Activated CD4-positive, alpha-beta T cell treated with anti-CD3 and anti-CD28 coated beads for 36 hours (primary cell): ENCODE measurements around the gene GPRASP2. TPM values are rescaled to one million over a fixed set of nuclear protein-coding genes. Genes with fewer than 3 reads are reported as not detected.
A peak's percentile ranks its signal among the peaks of the same experiment; 100 is the strongest.
"Not testable (repeated sequence)": the region's sequence is repeated elsewhere in the genome, so short reads cannot be mapped to it uniquely, and the experiment has no call there.

Experiments
- ATAC-seq: fragments of 200-7000 bp; cut with Tn5 transposase; one replicate; pipeline ENCODE4 v1.10.0; 2021; ENCODE audit warnings: mild to moderate bottlenecking, moderate library complexity
- CTCF ChIA-PET: fragments of 350-600 bp; sonication (Branson Sonifier 250); formaldehyde crosslinking; loops from one replicate; lab custom pipeline; 2021; ENCODE audit warnings: antibody characterized with exemption; lab: Charles Lee
- POLR2A ChIA-PET: fragments of 350-600 bp; sonication (Branson Sonifier 250); formaldehyde crosslinking; loops from one replicate; lab custom pipeline; 2021; ENCODE audit warnings: antibody characterized with exemption, inconsistent platforms; lab: Charles Lee
- DNase-seq: peaks from one replicate; pipeline ENCODE4 v3.0.0-alpha.2; 2020
- H3K27ac Mint-ChIP-seq: one replicate; pipeline ENCODE4 v1.8.0; 2021; ENCODE audit warnings: mixed read lengths
- H3K27me3 Mint-ChIP-seq: one replicate; pipeline ENCODE4 v1.8.0; 2021; ENCODE audit warnings: mixed read lengths
- H3K36me3 Mint-ChIP-seq: one replicate; pipeline ENCODE4 v1.8.0; 2021; ENCODE audit warnings: low read depth, mixed read lengths
- H3K4me1 Mint-ChIP-seq: one replicate; pipeline ENCODE4 v1.8.0; 2021; ENCODE audit warnings: mixed read lengths
- H3K4me3 Mint-ChIP-seq: one replicate; pipeline ENCODE4 v1.8.0; 2021; ENCODE audit warnings: mild to moderate bottlenecking, moderate library complexity, mixed read lengths
- H3K9me3 Mint-ChIP-seq: one replicate; pipeline ENCODE4 v1.8.0; 2021; ENCODE audit warnings: low read depth, mixed read lengths
- intact Hi-C, 2 experiments: fragments of 100-400 bp; cut with DNase I in 1 of 2; cut with micrococcal nuclease in 1 of 2; formaldehyde crosslinking; loops; one replicate each; pipeline versions ENCODE4 v1.14.2 to v1.15.1; 2022 to 2024; cut with DNase I, micrococcal nuclease
- total RNA-seq, 2 experiments: library from RNA; stranded (reverse); gene quantifications; one replicate each; pipeline ENCODE4 v1.2.3, GENCODE V29; 2021

The GPRASP2 gene
- total RNA-seq, 2 experiments from 2014 or later, result 1.3 to 2.1 TPM

GRCh38 chrX:102712981-102713625, 855 bp downstream of the GPRASP2 start:
- intact Hi-C loops, result no loop called here
- H3K4me1 Mint-ChIP-seq, result peaks cover 14% of the 10 kb centered on the region
- H3K36me3 Mint-ChIP-seq, result no peaks in the 10 kb centered on the region
- DNase-seq (peak; percentile 17), ATAC-seq (peak; percentile 58)
- ChIA-PET POLR2A (no interaction called here), CTCF (no interaction called here)
- H3K4me3 Mint-ChIP-seq, result peak overlapping the region; percentile 71
- peaks cover 10% of the 10 kb centered on the region for H3K27me3 Mint-ChIP-seq
- no peak overlapping the region for H3K27ac Mint-ChIP-seq
- no peaks in the 10 kb centered on the region for H3K9me3 Mint-ChIP-seq

- ChIA-PET CTCF (no interaction called here), POLR2A (no interaction called here)
- Mint-ChIP-seq H3K27me3 (peaks cover 10% of the 10 kb centered on the region), H3K4me3 (no peak overlapping the region), H3K9me3 (no peaks in the 10 kb centered on the region), H3K27ac (no peak overlapping the region), H3K4me1 (peaks cover 7% of the 10 kb centered on the region), H3K36me3 (no peaks in the 10 kb centered on the region)
- no peak for DNase-seq
- no peak for ATAC-seq
- intact Hi-C loops, result no loop called here
Observed at GRCh38 chrX:102714994-102715393, 2.7 kb downstream of the GPRASP2 start.

GRCh38 chrX:102715967-102716366, 3.7 kb downstream of the GPRASP2 start:
- POLR2A ChIA-PET, result no interaction called here
- peaks cover 6% of the 10 kb centered on the region for H3K27me3 Mint-ChIP-seq
- intact Hi-C loops, result no loop called here
- DNase-seq, result no peak
- no peak for ATAC-seq
- no peaks in the 10 kb centered on the region for H3K9me3 Mint-ChIP-seq
- no peak overlapping the region for H3K27ac Mint-ChIP-seq
- CTCF ChIA-PET, result interaction anchor here (0.8 kb wide), 1 partner anchor 17 kb away, joined by 3 read pairs; no protein-coding TSS in a partner anchor
- peaks cover 13% of the 10 kb centered on the region for H3K4me1 Mint-ChIP-seq
- no peak overlapping the region for H3K4me3 Mint-ChIP-seq
- no peaks in the 10 kb centered on the region for H3K36me3 Mint-ChIP-seq

DNA sequence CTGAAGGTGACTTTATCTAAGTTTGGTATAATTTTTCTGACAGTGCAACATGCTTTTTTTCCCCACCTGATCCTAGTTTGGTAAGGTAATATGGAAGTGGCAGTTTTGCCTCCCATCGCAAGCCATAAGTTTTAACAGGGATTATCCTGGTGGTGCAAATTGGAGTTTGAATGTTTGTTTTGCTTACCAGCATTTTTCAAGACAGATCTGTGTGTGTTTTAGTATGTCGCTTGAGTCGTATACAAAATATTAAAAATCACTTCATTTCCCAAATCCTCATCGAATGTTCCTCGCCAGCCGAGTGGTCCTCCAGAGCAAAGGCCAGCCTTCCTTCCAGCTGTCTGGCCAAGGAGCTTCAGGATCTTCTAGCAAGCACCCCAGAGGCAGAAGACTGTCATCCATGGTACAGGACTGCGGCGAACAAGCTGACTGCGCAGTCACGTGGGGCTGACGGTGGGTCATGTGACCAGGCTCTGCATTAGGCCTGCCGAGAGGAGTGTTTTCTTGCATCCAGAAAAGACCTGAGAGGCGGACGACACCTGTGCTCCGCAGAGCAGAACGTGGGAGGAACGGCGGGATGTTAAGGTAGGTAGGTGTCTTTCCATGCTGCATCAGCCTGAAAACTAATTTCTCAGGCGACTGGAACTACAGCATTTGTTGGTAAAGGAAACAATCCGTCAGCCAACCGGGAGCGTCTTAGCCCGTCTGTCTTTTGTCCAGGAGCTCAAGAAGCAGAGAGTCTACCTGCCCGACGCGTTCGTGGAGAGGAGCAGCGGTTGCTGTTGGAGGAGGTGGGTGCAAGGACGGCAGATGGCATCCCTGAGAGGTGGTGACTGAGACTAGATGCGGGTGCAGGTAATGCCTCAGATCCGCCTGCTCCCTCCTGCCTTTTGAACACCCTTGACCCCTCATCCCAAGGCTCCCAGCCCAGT, 8.3 kb downstream of the GPRASP2 start, which contains the start of gene GPRASP3:
TSS of gene GPRASP3 (plus strand) at position 507 of the 932 bp plus-strand sequence. CDS start 28,253 bp downstream, outside the sequence.
- ATAC-seq, result peak; percentile 100
- intact Hi-C loops, result loop anchor here in 1 of 2 experiments (2.0 kb wide), 2 partner anchors 48 to 62 kb away; no protein-coding TSS in a partner anchor
- peak; percentile 89 for DNase-seq
- Mint-ChIP-seq H3K4me1 (peaks cover 7% of the 10 kb centered on the region), H3K27me3 (no peaks in the 10 kb centered on the region), H3K9me3 (no peaks in the 10 kb centered on the region), H3K36me3 (no peaks in the 10 kb centered on the region), H3K27ac (peak within 1 kb of the TSS; percentile 79), H3K4me3 (peak within 1 kb of the TSS; percentile 85)
- POLR2A ChIA-PET, result no interaction called here
- CTCF ChIA-PET, result interaction anchor here (1.0 kb wide), 1 partner anchor 54 kb away, joined by 5 read pairs; no protein-coding TSS in a partner anchor

DNA sequence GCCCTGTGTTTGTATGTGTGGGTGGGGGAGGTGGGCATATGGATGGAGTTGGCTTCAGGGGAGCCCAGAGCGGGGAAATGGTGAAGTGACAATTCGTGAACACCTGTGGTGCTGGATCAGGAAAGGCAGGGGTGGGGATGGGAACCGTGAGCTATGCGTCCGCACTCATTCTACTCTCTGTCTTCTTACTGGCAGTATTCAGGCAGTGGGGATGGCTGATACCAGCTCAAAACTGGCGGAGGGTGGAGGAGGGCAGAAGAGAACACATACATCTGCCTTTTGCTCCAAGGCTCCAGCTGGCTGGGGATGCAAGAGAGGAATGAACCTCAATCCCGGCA, 8.9 kb downstream of the GPRASP2 start:
- POLR2A ChIA-PET, result not testable (repeated sequence)

DNA sequence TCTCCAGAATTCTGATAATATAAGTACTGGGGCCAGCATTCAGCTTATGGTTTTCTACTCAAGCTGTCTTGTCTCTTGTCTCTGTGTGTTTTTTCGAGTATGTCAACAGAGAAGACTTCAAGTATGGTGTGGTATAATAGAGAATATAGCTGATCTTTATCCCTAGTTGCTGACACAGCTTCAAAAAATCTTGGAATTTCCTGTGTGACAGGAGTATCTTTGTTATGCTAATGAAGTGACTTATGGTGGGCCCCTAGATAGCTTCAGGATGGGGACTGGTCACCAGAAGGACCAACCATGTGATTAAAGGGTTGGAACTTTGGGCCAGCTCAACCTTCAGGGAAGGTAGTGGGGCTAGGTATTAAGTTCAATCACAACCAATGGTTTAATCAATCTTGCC, 11.2 kb downstream of the GPRASP2 start:
- no peaks in the 10 kb centered on the region for H3K9me3 Mint-ChIP-seq
- intact Hi-C loops, result no loop called here
- peaks cover 2% of the 10 kb centered on the region for H3K36me3 Mint-ChIP-seq
- DNase-seq, result no peak
- ChIA-PET POLR2A (no interaction called here), CTCF (no interaction called here)
- no peak overlapping the region for H3K4me3 Mint-ChIP-seq
- ATAC-seq, result no peak
- H3K27me3 Mint-ChIP-seq, result no peaks in the 10 kb centered on the region
- H3K27ac Mint-ChIP-seq, result no peak overlapping the region
- H3K4me1 Mint-ChIP-seq, result peaks cover 7% of the 10 kb centered on the region

More for the DNA sequence above, 8.9 kb downstream of the GPRASP2 start:
- DNase-seq, H3K36me3 Mint-ChIP-seq, H3K27me3 Mint-ChIP-seq, H3K4me1 Mint-ChIP-seq, H3K27ac Mint-ChIP-seq, ATAC-seq, CTCF ChIA-PET, H3K9me3 Mint-ChIP-seq: not testable (repeated sequence)
- intact Hi-C loops, result loop anchor here in 1 of 2 experiments (2.0 kb wide), 2 partner anchors 48 to 62 kb away; no protein-coding TSS in a partner anchor
- peak overlapping the region; percentile 85 for H3K4me3 Mint-ChIP-seq

DNA sequence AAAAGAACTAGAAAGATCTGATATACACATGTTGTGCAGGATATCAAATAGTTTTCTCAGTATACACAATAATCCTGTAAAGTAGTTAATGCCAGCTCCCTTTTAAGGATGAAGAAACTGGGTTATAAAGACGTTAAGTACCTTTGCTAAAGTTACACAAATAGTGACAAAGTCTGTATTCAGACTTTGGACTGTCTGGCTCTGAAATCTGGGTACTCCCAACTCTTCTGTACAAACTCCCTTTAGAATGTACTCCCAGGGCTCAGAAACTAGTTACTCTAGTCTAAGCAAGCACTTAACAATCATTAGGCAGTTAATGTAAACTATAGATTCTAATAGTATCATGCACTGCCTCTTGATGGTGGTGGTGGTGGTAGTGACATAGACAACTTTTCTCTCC, 15.5 kb downstream of the GPRASP2 start:
- ChIA-PET POLR2A (no interaction called here), CTCF (interaction anchor here (0.6 kb wide), 1 partner anchor 35 kb away, joined by 3 read pairs; no protein-coding TSS in a partner anchor)
- no peak for DNase-seq
- Mint-ChIP-seq H3K27ac (no peak overlapping the region), H3K36me3 (peaks cover 2% of the 10 kb centered on the region), H3K4me1 (no peaks in the 10 kb centered on the region), H3K4me3 (no peak overlapping the region), H3K9me3 (no peaks in the 10 kb centered on the region), H3K27me3 (no peaks in the 10 kb centered on the region)
- intact Hi-C loops, result no loop called here
- no peak for ATAC-seq

DNA sequence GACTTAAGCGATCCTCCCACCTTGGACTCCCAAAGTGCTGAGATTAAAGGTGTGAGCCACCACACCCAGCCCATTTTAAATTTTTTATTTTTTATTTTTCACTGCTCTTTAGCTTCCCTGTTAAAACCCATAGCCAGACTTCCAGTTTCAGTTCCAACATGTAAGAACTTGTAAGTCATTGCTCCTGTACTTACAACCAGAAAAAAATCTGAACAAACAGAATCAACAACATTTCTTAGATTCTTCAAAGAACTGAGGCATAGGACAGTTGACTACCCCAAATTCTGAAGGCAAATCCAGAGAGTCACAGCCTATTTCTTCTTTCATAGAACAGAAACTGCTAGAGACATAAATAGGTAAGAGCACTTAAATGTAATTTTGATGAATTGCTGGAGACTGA, 16.4 kb downstream of the GPRASP2 start:
- ChIA-PET POLR2A (no interaction called here), CTCF (interaction anchor here (0.8 kb wide), 1 partner anchor 145 kb away, joined by 4 read pairs; no protein-coding TSS in a partner anchor)
- ATAC-seq, result no peak
- intact Hi-C loops, result no loop called here
- DNase-seq, result no peak
- Mint-ChIP-seq H3K4me3 (no peak overlapping the region), H3K9me3 (no peaks in the 10 kb centered on the region), H3K4me1 (no peaks in the 10 kb centered on the region), H3K27me3 (no peaks in the 10 kb centered on the region), H3K36me3 (peaks cover 2% of the 10 kb centered on the region), H3K27ac (no peak overlapping the region)

- no peaks in the 10 kb centered on the region for H3K27me3 Mint-ChIP-seq
- POLR2A ChIA-PET, result no interaction called here
- intact Hi-C loops, result no loop called here
- no peak overlapping the region for H3K27ac Mint-ChIP-seq
- no peaks in the 10 kb centered on the region for H3K36me3 Mint-ChIP-seq
- no peak for ATAC-seq
- no peak for DNase-seq
- peaks cover 3% of the 10 kb centered on the region for H3K4me1 Mint-ChIP-seq
- no peaks in the 10 kb centered on the region for H3K9me3 Mint-ChIP-seq
- H3K4me3 Mint-ChIP-seq, result no peak overlapping the region
- CTCF ChIA-PET, result no interaction called here
Observed at GRCh38 chrX:102739657-102740056, 27.4 kb downstream of the GPRASP2 start.

DNA sequence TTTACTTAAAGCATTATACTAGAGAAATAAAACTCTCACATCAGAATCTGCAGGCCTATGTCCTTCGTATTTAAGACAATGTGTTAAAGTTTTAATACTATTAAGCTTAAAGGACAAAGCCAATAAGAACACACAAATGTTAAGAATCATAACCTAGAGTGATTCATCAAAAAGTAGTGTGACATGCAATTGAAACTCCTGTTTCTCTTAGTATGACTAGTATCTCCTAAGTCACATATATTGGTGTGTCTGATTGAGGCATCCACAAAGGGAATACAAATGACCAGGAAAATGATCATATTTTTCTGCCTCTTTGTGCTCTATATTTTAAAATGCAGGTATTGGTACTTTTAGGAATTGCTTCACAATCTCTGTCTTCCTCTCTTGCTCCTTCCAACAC, 32.1 kb downstream of the GPRASP2 start:
- CTCF ChIA-PET, result interaction anchor here (0.6 kb wide), 1 partner anchor 26 kb away, joined by 3 read pairs; no protein-coding TSS in a partner anchor
- Mint-ChIP-seq H3K4me3 (no peak overlapping the region), H3K4me1 (peaks cover 4% of the 10 kb centered on the region), H3K27me3 (no peaks in the 10 kb centered on the region), H3K9me3 (no peaks in the 10 kb centered on the region), H3K36me3 (no peaks in the 10 kb centered on the region), H3K27ac (no peak overlapping the region)
- POLR2A ChIA-PET, result no interaction called here
- intact Hi-C loops, result no loop called here
- ATAC-seq, result peak; percentile 87
- no peak for DNase-seq

DNA sequence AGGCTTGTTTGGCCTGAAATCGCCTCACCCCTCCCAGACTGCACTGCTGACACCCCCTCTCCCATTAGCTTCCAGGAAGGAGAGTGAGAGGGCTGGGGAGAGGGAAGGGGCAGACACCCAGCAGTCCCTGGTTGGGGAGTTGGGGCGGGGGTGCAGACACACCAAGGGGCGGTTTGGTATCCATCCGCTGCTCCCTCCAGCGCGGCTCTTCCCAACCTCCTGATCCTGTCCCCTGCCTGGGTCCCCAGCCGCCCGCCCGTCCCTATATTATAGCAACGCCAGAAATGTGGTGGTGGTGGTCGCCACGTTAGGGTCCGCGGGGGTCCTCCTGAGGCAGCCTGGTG, 33.2 kb downstream of the GPRASP2 start:
- peaks cover 4% of the 10 kb centered on the region for H3K4me1 Mint-ChIP-seq
- POLR2A ChIA-PET, result no interaction called here
- no peaks in the 10 kb centered on the region for H3K36me3 Mint-ChIP-seq
- no peak overlapping the region for H3K27ac Mint-ChIP-seq
- no peak for ATAC-seq
- H3K27me3 Mint-ChIP-seq, result no peaks in the 10 kb centered on the region
- no peaks in the 10 kb centered on the region for H3K9me3 Mint-ChIP-seq
- H3K4me3 Mint-ChIP-seq, result peak overlapping the region; percentile 65
- DNase-seq, result no peak
- CTCF ChIA-PET, result no interaction called here
- intact Hi-C loops, result no loop called here
